Body of pancreas (tissue), 4 donors: Measurements from ENCODE around the gene MAP2K5. TPM values are rescaled to one million over a fixed set of nuclear protein-coding genes. Genes with fewer than 3 reads are reported as not detected.

ENCODE experiments used
- ATAC-seq: fragments of 150-250 bp; one replicate; pipeline ENCODE4 v1.9.1; 2016
- DNase-seq, 4 donors: peaks; one replicate each; pipeline ENCODE4 v3.0.0-alpha.2; 2019
- H3K27ac ChIP-seq, 4 donors: fragments of 200-600 bp; sonication (generic); 1 replicate in 3 of 4; 2 replicates in 1 of 4; pipeline versions ENCODE4 v1.5.1 to v1.6.1; 2016 to 2019; ENCODE audit warnings: mild to moderate bottlenecking in 1 of 4, mixed read lengths in 1 of 4, moderate library complexity in 1 of 4
- H3K27me3 ChIP-seq, 2 donors: fragments of 200-600 bp; sonication (generic); one replicate each; pipeline ENCODE4 v1.6.0; 2016; ENCODE audit warnings: mild to moderate bottlenecking in 1 of 2
- H3K36me3 ChIP-seq, 2 donors: fragments of 200-600 bp; sonication (generic); replicated peaks in 1 of 2; 2 replicates each; pipeline ENCODE4 v1.5.1; 2016; ENCODE audit warnings: low read depth in 2 of 2; ENCODE audit not compliant: insufficient read depth in 1 of 2
- H3K4me1 ChIP-seq: fragments of 200-600 bp; sonication (generic); one replicate; pipeline ENCODE4 v1.6.0; 2016
- H3K4me3 ChIP-seq, 2 donors: fragments of 200-600 bp; sonication (generic); 1 replicate in 1 of 2; 2 replicates in 1 of 2; pipeline ENCODE4 v1.5.1; 2016 to 2019
- H3K9me3 ChIP-seq, 3 donors: fragments of 200-600 bp; sonication (generic); 1 replicate in 2 of 3; 2 replicates in 1 of 3; pipeline ENCODE4 v1.5.1; 2016
- POLR2A ChIP-seq, 3 donors: fragments of 450-650 bp; IDR thresholded peaks; one replicate each; pipeline ENCODE4 v1.6.1; 2016; ENCODE audit warnings: antibody characterized with exemption in 3 of 3, mild to moderate bottlenecking in 2 of 3
- WGBS, 2 donors: methylation state at CpG; one replicate each; pipeline ENCODE4 v1.1.5; 2017; 5-methylcytosine and 5-hydroxymethylcytosine counted together
- intact Hi-C: fragments of 100-400 bp; cut with DNase I; formaldehyde crosslinking; loops from one replicate; pipeline ENCODE4 v1.15.1; 2023
- total RNA-seq, 2 donors: library from RNA; depleted of rRNA; stranded (reverse); fragments of >200 nt; gene quantifications; one replicate each; pipeline ENCODE4 v1.1.0, GENCODE V29; 2016
- TF ChIP-seq, protein P1 (sequence below), 7 experiments: fragments of 450-650 bp in 4 of 7; fragments of 200-600 bp in 3 of 7; sonication (generic) in 3 of 7; IDR thresholded peaks; one replicate each; pipeline ENCODE4 v1.5.1; 2016 to 2019; ENCODE audit warnings: antibody characterized with exemption in 7 of 7

Gene MAP2K5
- 10 to 100 TPM in 1 of 2 donors, 1 to 10 TPM in 1; 2.6 to 10.9 TPM for total RNA-seq

DNA sequence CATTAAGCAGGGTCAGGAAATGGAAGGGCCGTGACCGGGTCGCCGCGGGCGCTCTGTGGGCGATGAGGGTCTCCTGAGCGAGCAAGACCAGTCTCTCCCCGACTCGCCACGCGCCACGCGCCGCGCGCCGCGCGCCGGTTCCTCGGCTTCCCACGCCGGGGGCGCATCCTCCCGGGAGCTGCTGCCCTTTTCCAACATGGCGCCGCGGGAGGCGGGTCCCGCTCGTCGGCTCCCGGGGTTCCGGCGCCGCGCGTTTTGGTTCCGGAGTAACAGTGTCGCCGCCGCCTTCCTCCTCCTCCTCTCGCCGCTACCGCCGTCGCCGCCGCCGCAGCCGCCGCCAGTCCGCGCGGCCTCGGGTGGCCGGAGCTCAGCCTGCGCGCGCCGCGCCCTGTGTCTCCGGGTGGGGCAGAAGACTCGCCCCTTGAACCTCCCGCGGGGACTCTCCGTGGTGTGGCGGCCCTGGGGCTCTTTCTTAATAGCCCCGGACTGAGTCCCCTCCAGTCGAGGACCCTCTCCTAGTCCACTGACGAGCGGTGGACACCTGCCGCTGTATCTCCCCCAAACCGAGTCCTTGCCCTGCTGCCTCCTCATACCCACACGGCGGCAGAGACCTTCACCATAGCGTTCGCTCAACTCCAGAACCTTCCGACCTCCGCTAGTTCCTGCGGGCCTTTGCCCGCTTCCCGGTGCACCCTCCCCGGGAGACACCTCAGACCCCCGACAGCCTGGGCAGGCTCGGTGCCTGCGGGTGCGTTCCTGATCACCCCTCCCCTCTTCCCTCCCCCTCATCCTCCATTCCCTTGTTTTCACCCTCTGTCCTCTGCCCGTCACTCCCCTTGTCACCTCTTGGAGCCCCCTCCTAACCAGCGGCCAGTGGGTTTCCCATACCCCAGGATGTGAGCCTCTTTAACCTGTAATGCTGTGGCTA is at the start of gene MAP2K5:
TSS of gene MAP2K5 (plus strand) at position 284 of the 928 bp plus-strand sequence. CDS start at position 917, 633 bp downstream.
- Histone ChIP-seq H3K27ac (peak within 1 kb of the TSS; percentile 68 to 85 (median 78)), H3K9me3 (no peaks in the 10 kb centered on the region), H3K4me1 (peaks cover 26% of the 10 kb centered on the region), H3K4me3 (peak within 1 kb of the TSS; percentile 42 to 52), H3K27me3 (no peaks in the 10 kb centered on the region), H3K36me3 (no peaks in the 10 kb centered on the region)
- TF ChIP-seq, protein P1, sequence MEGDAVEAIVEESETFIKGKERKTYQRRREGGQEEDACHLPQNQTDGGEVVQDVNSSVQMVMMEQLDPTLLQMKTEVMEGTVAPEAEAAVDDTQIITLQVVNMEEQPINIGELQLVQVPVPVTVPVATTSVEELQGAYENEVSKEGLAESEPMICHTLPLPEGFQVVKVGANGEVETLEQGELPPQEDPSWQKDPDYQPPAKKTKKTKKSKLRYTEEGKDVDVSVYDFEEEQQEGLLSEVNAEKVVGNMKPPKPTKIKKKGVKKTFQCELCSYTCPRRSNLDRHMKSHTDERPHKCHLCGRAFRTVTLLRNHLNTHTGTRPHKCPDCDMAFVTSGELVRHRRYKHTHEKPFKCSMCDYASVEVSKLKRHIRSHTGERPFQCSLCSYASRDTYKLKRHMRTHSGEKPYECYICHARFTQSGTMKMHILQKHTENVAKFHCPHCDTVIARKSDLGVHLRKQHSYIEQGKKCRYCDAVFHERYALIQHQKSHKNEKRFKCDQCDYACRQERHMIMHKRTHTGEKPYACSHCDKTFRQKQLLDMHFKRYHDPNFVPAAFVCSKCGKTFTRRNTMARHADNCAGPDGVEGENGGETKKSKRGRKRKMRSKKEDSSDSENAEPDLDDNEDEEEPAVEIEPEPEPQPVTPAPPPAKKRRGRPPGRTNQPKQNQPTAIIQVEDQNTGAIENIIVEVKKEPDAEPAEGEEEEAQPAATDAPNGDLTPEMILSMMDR (IDR thresholded peaks at IDR 0.05), result peak in 1 of 7 experiments; percentile 7
- peak; percentile 50 to 70 (median 69) for TF ChIP-seq POLR2A (IDR thresholded peaks at IDR 0.05)
- ATAC-seq, result peak; percentile 93
- peak; percentile 84 to 89 (median 85) for DNase-seq
- WGBS, 2 donors, result 0 to 2% methylated on average over 19 to 87 of the region's 91 CpGs
- intact Hi-C loops, result no loop called here

DNA sequence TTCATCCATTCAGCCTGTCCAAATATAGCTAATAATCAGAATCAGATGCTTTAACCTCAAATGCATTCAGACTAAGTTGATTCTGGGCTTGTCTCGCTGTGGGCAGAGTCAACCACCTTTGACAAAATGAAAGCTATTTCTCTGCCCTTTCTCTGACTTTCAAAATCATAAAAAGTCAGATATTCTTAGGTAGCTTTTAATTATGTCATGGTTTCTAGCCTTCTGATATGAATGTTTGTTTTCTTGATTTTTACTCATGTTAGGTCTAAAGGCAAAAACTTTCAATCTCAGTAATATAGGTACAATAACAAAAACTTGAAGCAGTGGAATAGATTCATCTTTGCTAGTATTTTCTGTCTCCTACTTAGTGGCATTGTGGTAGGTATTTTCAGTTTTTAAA is 46.9 kb upstream of the MAP2K5 start:
- TF ChIP-seq, protein P1 (IDR thresholded peaks at IDR 0.05), result no peak
- TF ChIP-seq POLR2A (IDR thresholded peaks at IDR 0.05), result no peak
- 95 to 100% methylated on average over 1 of the region's 1 CpG for WGBS, 2 donors
- no peak overlapping the region for H3K27ac ChIP-seq
- no peaks in the 10 kb centered on the region for H3K36me3 ChIP-seq
- intact Hi-C loops, result no loop called here
- no peaks in the 10 kb centered on the region for H3K9me3 ChIP-seq
- H3K4me3 ChIP-seq, result no peak overlapping the region
- no peaks in the 10 kb centered on the region for H3K4me1 ChIP-seq
- no peaks in the 10 kb centered on the region for H3K27me3 ChIP-seq
- DNase-seq (no peak), ATAC-seq (no peak)

DNA sequence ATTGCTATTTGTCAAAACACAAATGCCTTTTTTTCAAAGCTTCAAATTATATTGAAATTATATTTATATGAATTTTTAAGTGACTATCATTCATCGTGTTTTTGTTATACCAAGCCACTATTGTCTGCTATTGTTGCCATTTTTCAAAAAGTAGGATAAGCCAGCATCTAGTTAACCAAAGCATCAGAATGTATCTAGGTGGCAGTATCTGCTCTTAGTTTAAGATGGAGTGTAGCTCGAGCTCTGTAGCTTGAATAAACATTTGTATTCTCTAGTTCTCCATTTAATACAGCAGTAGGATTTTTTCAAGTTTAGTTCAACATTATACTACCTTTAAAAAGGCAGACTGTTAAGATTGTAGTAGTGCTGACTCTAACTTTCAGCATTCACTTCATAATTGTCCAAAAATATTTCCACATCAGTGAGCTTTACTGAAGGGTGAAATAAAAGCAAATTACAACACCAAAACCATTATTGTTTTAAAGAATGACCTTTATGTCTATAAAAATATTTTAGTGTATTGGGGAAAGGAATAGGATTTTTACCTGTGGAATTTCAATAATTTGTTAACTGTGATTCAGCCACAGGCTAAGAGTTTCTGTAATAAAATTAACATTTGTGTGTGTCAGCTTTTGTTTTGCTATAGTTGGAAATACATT is 41.2 kb upstream of the MAP2K5 start:
- H3K4me1 ChIP-seq, result no peaks in the 10 kb centered on the region
- H3K27ac ChIP-seq, result no peak overlapping the region
- H3K36me3 ChIP-seq, result no peaks in the 10 kb centered on the region
- no peaks in the 10 kb centered on the region for H3K9me3 ChIP-seq
- intact Hi-C loops, result no loop called here
- ATAC-seq (peak; percentile 45), DNase-seq (no peak)
- WGBS, 2 donors, result 11% methylated on average over 2 of the region's 2 CpGs
- no peaks in the 10 kb centered on the region for H3K27me3 ChIP-seq
- no peak for TF ChIP-seq POLR2A (IDR thresholded peaks at IDR 0.05)
- TF ChIP-seq, protein P1 (IDR thresholded peaks at IDR 0.05), result peak in 5 of 7 experiments; percentile 11 to 48 (median 28)
- H3K4me3 ChIP-seq, result no peak overlapping the region

DNA sequence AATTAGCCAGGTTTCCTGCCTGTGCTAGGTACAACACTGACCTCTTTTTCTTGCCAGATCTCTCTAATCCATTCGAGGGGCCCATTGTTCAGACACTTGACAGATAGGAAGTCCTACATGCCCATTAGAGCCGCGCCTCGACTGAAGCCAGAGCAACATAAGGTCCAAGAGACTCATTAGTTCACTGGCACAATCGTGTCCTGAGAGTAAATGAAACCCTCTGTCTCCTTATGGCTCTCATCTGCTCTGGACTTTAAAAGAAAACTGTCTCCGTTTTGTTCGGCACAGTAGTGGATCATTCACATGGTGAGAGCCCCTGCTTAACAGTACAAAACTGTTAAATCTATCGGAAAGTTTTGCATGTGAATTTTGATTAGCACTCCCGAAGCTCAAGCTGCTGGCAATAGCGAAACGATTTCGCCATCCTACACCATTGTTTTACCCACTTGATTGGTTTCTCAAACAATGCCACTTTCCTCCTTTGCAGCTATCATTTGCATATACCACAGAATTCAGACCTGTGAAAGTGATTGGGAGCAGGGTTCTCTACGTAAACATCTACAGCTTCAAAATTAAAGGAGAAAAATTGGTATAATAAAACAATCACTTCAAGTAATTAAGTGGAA is 40.6 kb upstream of the MAP2K5 start:
- no peaks in the 10 kb centered on the region for H3K9me3 ChIP-seq
- intact Hi-C loops, result no loop called here
- 47 to 50% methylated on average over 13 of the region's 13 CpGs for whole genome bisulfite sequencing, 2 donors
- peak in 1 of 4 donors; percentile 7 for DNase-seq
- H3K4me3 ChIP-seq, result no peak overlapping the region
- H3K4me1 ChIP-seq, result no peaks in the 10 kb centered on the region
- no peaks in the 10 kb centered on the region for H3K36me3 ChIP-seq
- TF ChIP-seq POLR2A (IDR thresholded peaks at IDR 0.05), result no peak
- TF ChIP-seq, protein P1 (IDR thresholded peaks at IDR 0.05), result no peak
- no peaks in the 10 kb centered on the region for H3K27me3 ChIP-seq
- ATAC-seq, result no peak
- no peak overlapping the region for H3K27ac ChIP-seq
